Non-pigmented ciliary epithelial cell (primary cell): ENCODE data around the gene LARGE1.

ENCODE experiments used
- DNase-seq: peaks from one replicate; pipeline ENCODE4 v3.0.0-alpha.2; 2010; ENCODE audit warnings: low read depth

Gene LARGE1

GRCh38 chr22:33657670-33658069, 262.6 kb downstream of the LARGE1 start:
- no peak for DNase-seq

- DNase-seq = no peak
Measured at GRCh38 chr22:33656808-33657628, 263.3 kb downstream of the LARGE1 start.

GRCh38 chr22:33654173-33654895, 265.9 kb downstream of the LARGE1 start:
- DNase-seq = no peak

GRCh38 chr22:33653532-33654063, 266.7 kb downstream of the LARGE1 start:
- no peak for DNase-seq

- no peak for DNase-seq
Measured at GRCh38 chr22:33652615-33653014, 267.7 kb downstream of the LARGE1 start.

GRCh38 chr22:33650244-33650643, 270.0 kb downstream of the LARGE1 start:
- no peak for DNase-seq

GRCh38 chr22:33648478-33648877, 271.8 kb downstream of the LARGE1 start:
- no peak for DNase-seq

GRCh38 chr22:33640900-33641299, 279.4 kb downstream of the LARGE1 start:
- DNase-seq = no peak

- DNase-seq = no peak
Measured at GRCh38 chr22:33639588-33640254, 280.6 kb downstream of the LARGE1 start.

GRCh38 chr22:33635766-33636165, 284.5 kb downstream of the LARGE1 start:
- no peak for DNase-seq

GRCh38 chr22:33631777-33632176, 288.5 kb downstream of the LARGE1 start:
- DNase-seq = no peak

GRCh38 chr22:33625959-33626358, 294.3 kb downstream of the LARGE1 start:
- no peak for DNase-seq

GRCh38 chr22:33620085-33620484, 300.2 kb downstream of the LARGE1 start:
- DNase-seq = no peak

- DNase-seq = no peak
Measured at GRCh38 chr22:33606504-33606903, 313.8 kb downstream of the LARGE1 start.

- DNase-seq = no peak
Measured at GRCh38 chr22:33605666-33606065, 314.6 kb downstream of the LARGE1 start.

- no peak for DNase-seq
Measured at GRCh38 chr22:33605221-33605620, 315.1 kb downstream of the LARGE1 start.

GRCh38 chr22:33601062-33601461, 319.2 kb downstream of the LARGE1 start:
- DNase-seq = no peak

- no peak for DNase-seq
Measured at GRCh38 chr22:33600595-33600994, 319.7 kb downstream of the LARGE1 start.

GRCh38 chr22:33600113-33600512, 320.2 kb downstream of the LARGE1 start:
- no peak for DNase-seq

- DNase-seq = no peak
Measured at GRCh38 chr22:33599596-33599995, 320.7 kb downstream of the LARGE1 start.

- DNase-seq = no peak
Measured at GRCh38 chr22:33598821-33599220, 321.5 kb downstream of the LARGE1 start.

- DNase-seq = no peak
Measured at GRCh38 chr22:33597274-33597985, 322.8 kb downstream of the LARGE1 start.
